AG04450 (cell line): ENCODE measurements around the gene BCAP29. TPM values are rescaled to one million over a fixed set of nuclear protein-coding genes. Genes with fewer than 3 reads are reported as not detected.
A peak's percentile ranks its signal among the peaks of the same experiment; 100 is the strongest.

ENCODE experiments used
- CTCF ChIA-PET: fragments of 300-600, 350-600 bp; formaldehyde crosslinking; extraction: SDS; loops from one replicate; lab custom pipeline; 2022; ENCODE audit warnings: antibody characterized with exemption, inconsistent platforms; lab: Charles Lee
- POLR2A ChIA-PET: fragments of 350-600 bp; formaldehyde crosslinking; extraction: SDS; loops from one replicate; lab custom pipeline; 2021; ENCODE audit warnings: antibody characterized with exemption, inconsistent platforms; lab: Yijun Ruan, JAX
- DNase-seq: peaks from one replicate; pipeline ENCODE4 v3.0.0-alpha.2; 2011; ENCODE audit warnings: low read depth, low spot score
- H3K27ac ChIP-seq: one replicate; pipeline ENCODE4 v1.5.1; 2012; ENCODE audit warnings: low read depth, low read length, control low read depth
- H3K27me3 ChIP-seq: one replicate; pipeline ENCODE4 v1.6.0; 2012; ENCODE audit warnings: low read length; ENCODE audit not compliant: control insufficient read depth, insufficient read depth
- H3K4me3 ChIP-seq: 2 replicates; pipeline ENCODE4 v1.5.1; 2011; ENCODE audit warnings: mild to moderate bottlenecking, low read depth, low read length, control low read depth
- H3K9me3 ChIP-seq: 2 replicates; pipeline ENCODE4 v1.5.1; 2012; ENCODE audit warnings: low read length; ENCODE audit not compliant: control insufficient read depth, insufficient read depth
- polyA plus RNA-seq: library from polyadenylated mRNA; depleted of rRNA; stranded (reverse); fragments of >200 nt; gene quantifications from 2 replicates; pipeline ENCODE4 v1.2.3, GENCODE V29; 2011; rRNA removed
- small RNA-seq: library from RNA; depleted of rRNA; stranded (forward); fragments of <200 nt; gene quantifications from one replicate; pipeline ENCODE3, GENCODE V24; 2012; ENCODE audit warnings: low read depth; ENCODE audit not compliant: insufficient read length
- TF ChIP-seq, protein P1 (sequence below): IDR thresholded peaks from 2 replicates; pipeline ENCODE4 v1.5.1; 2011; ENCODE audit warnings: low read depth, low read length, control low read depth, inconsistent platforms

Gene BCAP29
- polyA plus RNA-seq, 1 experiment: 56.9 TPM

DNA sequence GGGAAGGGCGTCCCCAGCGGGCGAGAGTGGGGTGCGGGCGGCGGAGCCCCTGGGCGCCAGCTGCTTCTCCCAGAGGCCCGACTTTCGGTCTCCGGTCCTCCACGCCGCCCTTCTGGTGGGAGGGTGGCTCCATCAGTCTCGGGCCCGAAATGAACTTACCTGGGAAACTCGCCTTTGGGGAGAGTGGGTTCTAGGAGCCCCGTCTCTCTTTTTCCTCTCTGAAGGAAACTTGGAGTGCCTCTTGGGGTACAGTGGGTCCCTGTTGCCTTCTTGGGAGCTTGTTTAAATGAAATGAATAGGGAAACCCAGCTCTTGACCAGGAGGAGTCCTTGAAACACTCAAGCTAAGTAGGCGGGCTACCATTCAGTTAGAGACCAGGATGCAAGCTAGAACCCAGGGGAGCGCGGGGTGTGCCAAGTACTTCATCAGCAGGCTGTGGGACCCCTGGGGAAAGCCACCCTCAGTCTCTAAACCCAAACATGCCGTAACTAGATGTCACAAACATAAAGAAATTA lies 81.9 kb downstream of the BCAP29 start:
- no peak for DNase-seq
- POLR2A ChIA-PET: no interaction called here
- no peaks in the 10 kb centered on the region; the same call in 1 of the 2 replicates for H3K9me3 ChIP-seq
- H3K4me3 ChIP-seq: peak overlapping the region; percentile 66
- peaks cover 16% of the 10 kb centered on the region for H3K27me3 ChIP-seq
- H3K27ac ChIP-seq: no peak overlapping the region
- CTCF ChIA-PET: interaction anchor here (0.8 to 1.5 kb wide), 4 partner anchors 13 to 217 kb away, joined by 3 to 4 read pairs (median 3); no protein-coding TSS in a partner anchor
- TF ChIP-seq, protein P1, sequence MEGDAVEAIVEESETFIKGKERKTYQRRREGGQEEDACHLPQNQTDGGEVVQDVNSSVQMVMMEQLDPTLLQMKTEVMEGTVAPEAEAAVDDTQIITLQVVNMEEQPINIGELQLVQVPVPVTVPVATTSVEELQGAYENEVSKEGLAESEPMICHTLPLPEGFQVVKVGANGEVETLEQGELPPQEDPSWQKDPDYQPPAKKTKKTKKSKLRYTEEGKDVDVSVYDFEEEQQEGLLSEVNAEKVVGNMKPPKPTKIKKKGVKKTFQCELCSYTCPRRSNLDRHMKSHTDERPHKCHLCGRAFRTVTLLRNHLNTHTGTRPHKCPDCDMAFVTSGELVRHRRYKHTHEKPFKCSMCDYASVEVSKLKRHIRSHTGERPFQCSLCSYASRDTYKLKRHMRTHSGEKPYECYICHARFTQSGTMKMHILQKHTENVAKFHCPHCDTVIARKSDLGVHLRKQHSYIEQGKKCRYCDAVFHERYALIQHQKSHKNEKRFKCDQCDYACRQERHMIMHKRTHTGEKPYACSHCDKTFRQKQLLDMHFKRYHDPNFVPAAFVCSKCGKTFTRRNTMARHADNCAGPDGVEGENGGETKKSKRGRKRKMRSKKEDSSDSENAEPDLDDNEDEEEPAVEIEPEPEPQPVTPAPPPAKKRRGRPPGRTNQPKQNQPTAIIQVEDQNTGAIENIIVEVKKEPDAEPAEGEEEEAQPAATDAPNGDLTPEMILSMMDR: no peak

DNA sequence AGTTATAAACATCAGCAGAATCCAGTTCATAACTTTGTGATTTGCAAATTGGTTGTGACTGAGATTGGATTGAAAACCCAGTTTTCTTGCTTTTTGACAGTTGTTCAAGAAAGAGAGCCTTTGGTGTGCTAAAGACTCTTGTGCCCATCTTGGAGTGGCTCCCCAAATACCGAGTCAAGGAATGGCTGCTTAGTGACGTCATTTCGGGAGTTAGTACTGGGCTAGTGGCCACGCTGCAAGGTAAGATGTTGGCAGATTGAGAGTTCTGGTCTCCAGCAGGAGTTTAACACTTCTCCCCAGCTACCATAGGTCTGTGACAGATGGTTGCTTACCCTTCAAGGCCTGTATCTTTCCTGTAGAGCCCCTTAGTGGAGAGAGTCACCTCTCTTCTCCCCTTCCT lies 83.2 kb downstream of the BCAP29 start:
- no peaks in the 10 kb centered on the region; the same call in 1 of the 2 replicates for H3K9me3 ChIP-seq
- ChIA-PET POLR2A (no interaction called here), CTCF (no interaction called here)
- TF ChIP-seq, protein P1: no peak
- DNase-seq: no peak
- H3K27ac ChIP-seq: no peak overlapping the region
- peaks cover 16% of the 10 kb centered on the region for H3K27me3 ChIP-seq
- H3K4me3 ChIP-seq: no peak overlapping the region

DNA sequence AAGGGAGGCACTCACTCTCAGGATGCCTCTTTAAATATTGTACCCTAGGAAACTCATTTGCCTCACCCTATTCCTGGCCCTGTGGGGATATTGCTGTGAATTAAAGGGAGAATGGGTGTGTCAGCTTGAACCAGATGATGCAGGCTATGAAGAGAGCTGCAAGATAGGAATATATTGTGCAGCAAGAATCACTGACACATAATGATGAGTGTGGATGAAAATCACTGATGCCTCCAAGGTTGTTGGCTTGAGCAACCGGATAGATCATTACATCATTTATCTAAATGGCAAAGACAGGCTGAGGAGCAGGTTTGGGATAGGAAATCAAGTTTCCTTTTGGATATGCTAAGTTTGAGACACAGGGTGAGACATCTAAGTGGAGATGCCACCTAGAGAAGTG lies 86.7 kb downstream of the BCAP29 start:
- no peaks in the 10 kb centered on the region for H3K9me3 ChIP-seq
- no peak overlapping the region for H3K4me3 ChIP-seq
- no peak overlapping the region for H3K27ac ChIP-seq
- CTCF ChIA-PET: no interaction called here
- DNase-seq: no peak
- H3K27me3 ChIP-seq: peaks cover 4% of the 10 kb centered on the region
- POLR2A ChIA-PET: no interaction called here
- TF ChIP-seq, protein P1: no peak

DNA sequence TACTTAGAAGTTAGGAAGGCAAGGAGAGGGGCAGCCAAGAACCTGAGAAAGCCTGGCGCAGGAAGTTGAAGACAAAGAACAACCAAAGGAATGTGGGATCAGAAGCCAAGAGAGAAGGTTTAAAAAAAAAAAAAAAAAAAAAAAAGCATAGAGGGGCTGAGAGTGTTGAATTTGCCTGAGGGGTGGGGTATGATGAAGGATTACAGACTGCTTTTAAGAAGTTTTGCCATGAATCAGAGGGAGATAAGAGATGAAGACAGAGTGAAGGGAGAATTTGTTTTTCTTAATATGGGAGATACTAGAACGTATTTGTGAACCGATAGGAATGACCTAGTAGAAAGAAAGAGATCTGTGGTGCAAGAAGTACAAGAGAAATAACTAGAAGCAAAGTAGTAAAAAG lies 87.3 kb downstream of the BCAP29 start:
- TF ChIP-seq, protein P1: no peak
- Histone ChIP-seq H3K4me3 (no peak overlapping the region), H3K9me3 (no peaks in the 10 kb centered on the region), H3K27me3 (no peaks in the 10 kb centered on the region), H3K27ac (no peak overlapping the region)
- no peak for DNase-seq
- ChIA-PET CTCF (no interaction called here), POLR2A (no interaction called here)

DNA sequence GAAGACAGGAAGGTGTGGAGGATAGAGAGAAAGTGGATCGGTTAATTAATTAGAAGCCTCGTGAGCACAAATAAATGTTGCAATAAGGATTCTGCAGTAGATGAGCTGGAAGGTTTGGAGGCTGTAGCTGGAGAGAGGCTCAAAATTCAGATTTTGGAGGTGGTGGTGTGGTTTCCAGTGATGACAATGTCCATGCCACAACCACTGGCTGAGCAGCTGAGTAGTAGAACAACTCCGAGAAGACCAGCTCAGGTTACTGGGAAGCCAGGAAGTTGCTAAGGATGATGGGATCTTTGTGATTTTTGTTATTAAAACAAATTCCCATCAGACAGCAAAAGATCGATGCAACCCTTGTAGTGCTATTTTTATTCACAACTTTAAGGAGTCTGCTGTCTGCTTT lies 88.2 kb downstream of the BCAP29 start:
- ChIA-PET POLR2A (no interaction called here), CTCF (no interaction called here)
- no peaks in the 10 kb centered on the region for H3K27me3 ChIP-seq
- DNase-seq: no peak
- no peaks in the 10 kb centered on the region for H3K9me3 ChIP-seq
- TF ChIP-seq, protein P1: no peak
- H3K27ac ChIP-seq: no peak overlapping the region
- H3K4me3 ChIP-seq: no peak overlapping the region

Small RNA genes lying within 50 kb of the gene (small RNA-seq; reads per million reads assigned to genes)
- not detected for gene BANF1P5
- gene RF01233: not detected

Other genes with a start within 250 kb of the BCAP29 start
- not detected in 2 replicates for gene GPR22, start 110.2 kb upstream of the BCAP29 start, polyA plus RNA-seq
- gene COG5, start 16.3 kb upstream of the BCAP29 start, polyA plus RNA-seq: 35.5 and 55.2 TPM in 2 replicates
- 4.8 and 6.0 TPM in 2 replicates for gene DUS4L, start 16.3 kb upstream of the BCAP29 start, polyA plus RNA-seq
- 0.11 and 0.12 TPM in 2 replicates for gene SLC26A4, start 80.6 kb downstream of the BCAP29 start, polyA plus RNA-seq
- 17.0 and 18.0 TPM in 2 replicates for gene CBLL1, start 163.9 kb downstream of the BCAP29 start, polyA plus RNA-seq
- gene SLC26A3, start 223.0 kb downstream of the BCAP29 start, polyA plus RNA-seq: not detected in 2 replicates